Kidney (tissue), 14 donors: ENCODE measurements around the gene PCNX4. TPM values are rescaled to one million over a fixed set of nuclear protein-coding genes. Genes with fewer than 3 reads are reported as not detected.

Experiments used
- DNase-seq, 5 donors: peaks; one replicate each; pipeline ENCODE4 v3.0.0-alpha.2; 2013 to 2020
- FAIRE-seq: peaks from 2 replicates; lab custom pipeline; 2012; peaks lifted over from hg19 to GRCh38; lab: Jason Lieb, UNC
- H3K27ac ChIP-seq, 2 donors: one replicate each; pipeline ENCODE4 v1.7.0; 2013; ENCODE audit warnings: low read depth in 2 of 2, low read length in 2 of 2, inconsistent platforms in 1 of 2
- H3K27me3 ChIP-seq: one replicate; pipeline ENCODE4 v1.7.1; 2013; ENCODE audit warnings: low read length, inconsistent platforms; ENCODE audit not compliant: control insufficient read depth, insufficient read depth
- H3K36me3 ChIP-seq, 3 donors: one replicate each; pipeline versions ENCODE4 v1.7.0 to v1.7.1; 2013; ENCODE audit warnings: low read length in 3 of 3, control low read depth in 1 of 3, inconsistent platforms in 1 of 3; ENCODE audit not compliant: insufficient read depth in 3 of 3, control insufficient read depth in 2 of 3
- H3K4me1 ChIP-seq, 3 donors: one replicate each; pipeline versions ENCODE4 v1.7.0 to v1.7.1; 2013; ENCODE audit warnings: low read length in 3 of 3, inconsistent platforms in 1 of 3, low read depth in 1 of 3; ENCODE audit not compliant: control insufficient read depth in 2 of 3, insufficient read depth in 2 of 3
- H3K4me3 ChIP-seq, 3 donors: one replicate each; pipeline versions ENCODE4 v1.7.0 to v1.8.1; 2013; ENCODE audit warnings: low read length in 3 of 3, control low read depth in 1 of 3, inconsistent platforms in 1 of 3
- H3K9ac ChIP-seq, 3 donors: one replicate each; pipeline versions ENCODE4 v1.7.0 to v1.7.1; 2013; ENCODE audit warnings: low read length in 3 of 3, control low read depth in 1 of 3, inconsistent platforms in 1 of 3
- H3K9me3 ChIP-seq, 3 donors: one replicate each; pipeline versions ENCODE4 v1.7.0 to v1.7.1; 2013; ENCODE audit warnings: low read length in 3 of 3, control low read depth in 1 of 3, inconsistent platforms in 1 of 3; ENCODE audit not compliant: control insufficient read depth in 2 of 3, insufficient read depth in 1 of 3
- intact Hi-C: fragments of 100-400 bp; cut with DNase I; formaldehyde crosslinking; loops from one replicate; pipeline ENCODE4 v1.11.1; 2022
- polyA plus RNA-seq: library from polyadenylated mRNA; stranded (reverse); fragments of 350-450 nt; fragmentation: Illumina TruSeq; extraction: RNeasy Lipid Tissue Mini Kit (QIAGEN cat#74804); gene quantifications from one replicate; pipeline ENCODE4 v1.2.3, GENCODE V29; 2014; ENCODE audit warnings: low read depth, low replicate concordance; ENCODE audit not compliant: insufficient read depth
- total RNA-seq: library from RNA; stranded (reverse); fragmentation: NEBNext Ultra II Directional; extraction: Animal tissue kit (Norgen Biotek cat#: 25700); gene quantifications from one replicate; pipeline ENCODE4 v1.2.1, GENCODE V29; 2021
- TF ChIP-seq, protein P1 (sequence below): IDR thresholded peaks from 3 replicates; pipeline ENCODE4 v1.5.1; 2012; ENCODE audit warnings: mild to moderate bottlenecking, moderate library complexity, borderline replicate concordance; ENCODE audit not compliant: insufficient read depth; ENCODE audit errors: extremely low read depth
- donor health status: control.
- donor health status: control.
- donor health status: control.
- donor health status: control.
- donor health status: control.
- donor health status: DM: yes; HTN: yes; CAD: no.
- donor health status: Normal renal cell carcinoma (clear cell type).

Gene PCNX4
- total and polyA plus RNA-seq, 2 donors from 2014 or later: 25.1 to 44.9 TPM

- DNase-seq (no peak), FAIRE-seq (no peak)
- Histone ChIP-seq H3K4me1 (peaks cover 0 to 11% (median 0%) of the 10 kb centered on the region in 3 donors), H3K27me3 (no peaks in the 10 kb centered on the region), H3K27ac (no peak overlapping the region), H3K9ac (no peak overlapping the region), H3K9me3 (no peaks in the 10 kb centered on the region), H3K36me3 (no peaks in the 10 kb centered on the region), H3K4me3 (no peak overlapping the region)
- TF ChIP-seq, protein P1, sequence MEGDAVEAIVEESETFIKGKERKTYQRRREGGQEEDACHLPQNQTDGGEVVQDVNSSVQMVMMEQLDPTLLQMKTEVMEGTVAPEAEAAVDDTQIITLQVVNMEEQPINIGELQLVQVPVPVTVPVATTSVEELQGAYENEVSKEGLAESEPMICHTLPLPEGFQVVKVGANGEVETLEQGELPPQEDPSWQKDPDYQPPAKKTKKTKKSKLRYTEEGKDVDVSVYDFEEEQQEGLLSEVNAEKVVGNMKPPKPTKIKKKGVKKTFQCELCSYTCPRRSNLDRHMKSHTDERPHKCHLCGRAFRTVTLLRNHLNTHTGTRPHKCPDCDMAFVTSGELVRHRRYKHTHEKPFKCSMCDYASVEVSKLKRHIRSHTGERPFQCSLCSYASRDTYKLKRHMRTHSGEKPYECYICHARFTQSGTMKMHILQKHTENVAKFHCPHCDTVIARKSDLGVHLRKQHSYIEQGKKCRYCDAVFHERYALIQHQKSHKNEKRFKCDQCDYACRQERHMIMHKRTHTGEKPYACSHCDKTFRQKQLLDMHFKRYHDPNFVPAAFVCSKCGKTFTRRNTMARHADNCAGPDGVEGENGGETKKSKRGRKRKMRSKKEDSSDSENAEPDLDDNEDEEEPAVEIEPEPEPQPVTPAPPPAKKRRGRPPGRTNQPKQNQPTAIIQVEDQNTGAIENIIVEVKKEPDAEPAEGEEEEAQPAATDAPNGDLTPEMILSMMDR: no peak
- intact Hi-C loops: no loop called here
Measured at GRCh38 chr14:60215127-60215444, 123.4 kb downstream of the PCNX4 start.

- FAIRE-seq (no peak), DNase-seq (no peak)
- TF ChIP-seq, protein P1: no peak
- no peak overlapping the region for H3K9ac ChIP-seq
- no peaks in the 10 kb centered on the region for H3K36me3 ChIP-seq
- H3K27ac ChIP-seq: no peak overlapping the region
- peaks cover 0 to 11% (median 0%) of the 10 kb centered on the region in 3 donors for H3K4me1 ChIP-seq
- H3K4me3 ChIP-seq: no peak overlapping the region
- H3K27me3 ChIP-seq: no peaks in the 10 kb centered on the region
- intact Hi-C loops: no loop called here
- H3K9me3 ChIP-seq: no peaks in the 10 kb centered on the region
Measured at GRCh38 chr14:60215520-60216420, 124.0 kb downstream of the PCNX4 start.

DNA sequence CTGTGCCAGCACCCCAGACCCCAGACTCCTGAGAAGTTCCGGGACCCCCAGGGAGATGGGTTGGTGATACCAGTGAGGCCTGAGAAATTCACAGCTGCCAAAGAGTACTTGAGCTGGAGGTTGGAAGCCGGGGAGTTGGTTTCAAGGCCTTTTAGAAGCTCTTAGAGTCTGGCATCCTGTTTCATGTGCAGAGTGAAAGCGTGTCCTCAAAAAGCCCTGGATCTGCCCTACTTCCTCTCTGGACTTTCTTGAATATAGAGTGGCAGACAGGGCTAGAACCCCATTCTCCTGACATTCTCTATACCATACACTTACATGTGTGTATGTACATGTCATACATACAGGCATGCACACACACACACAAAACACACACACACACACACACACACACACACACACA lies 126.0 kb downstream of the PCNX4 start:
- FAIRE-seq (no peak), DNase-seq (no peak)
- TF ChIP-seq, protein P1: no peak
- intact Hi-C loops: no loop called here
- peaks cover 0 to 11% (median 0%) of the 10 kb centered on the region in 3 donors for H3K4me1 ChIP-seq
- H3K9ac ChIP-seq: no peak overlapping the region
- H3K27ac ChIP-seq: no peak overlapping the region
- H3K36me3 ChIP-seq: no peaks in the 10 kb centered on the region
- no peaks in the 10 kb centered on the region for H3K27me3 ChIP-seq
- H3K4me3 ChIP-seq: no peak overlapping the region
- H3K9me3 ChIP-seq: no peaks in the 10 kb centered on the region

Other genes starting within 250 kb of the PCNX4 start
- 5.1 TPM for gene RTN1, start 221.1 kb upstream of the PCNX4 start, total RNA-seq
- 4.5 TPM for gene RTN1, start 221.1 kb upstream of the PCNX4 start, polyA plus RNA-seq
- gene LRRC9, start 171.8 kb upstream of the PCNX4 start, total RNA-seq: not detected
- gene LRRC9, start 171.8 kb upstream of the PCNX4 start, polyA plus RNA-seq: not detected
- 93.7 TPM for gene DHRS7, start 73.5 kb downstream of the PCNX4 start, total RNA-seq
- gene DHRS7, start 73.5 kb downstream of the PCNX4 start, polyA plus RNA-seq: 128 TPM
- 60.3 TPM for gene PPM1A, start 157.3 kb downstream of the PCNX4 start, total RNA-seq
- gene PPM1A, start 157.3 kb downstream of the PCNX4 start, polyA plus RNA-seq: 42.3 TPM